Stomach (tissue), 9 donors: ENCODE measurements around the gene C17orf58. TPM values are rescaled to one million over a fixed set of nuclear protein-coding genes. Genes with fewer than 3 reads are reported as not detected.

Experiments used
- DNase-seq, 2 donors: peaks; one replicate each; pipeline versions ENCODE4 v3.0.0 to v3.0.0-alpha.2; 2013 to 2019
- H3K27ac ChIP-seq, 5 donors: fragments of 200-600 bp in 4 of 5; sonication (generic) in 4 of 5; one replicate each; pipeline ENCODE4 v1.5.1; 2013 to 2019; ENCODE audit warnings: mild to moderate bottlenecking in 1 of 5, moderate library complexity in 1 of 5
- H3K27me3 ChIP-seq, 3 donors: fragments of 200-600 bp; sonication (generic); one replicate each; pipeline ENCODE4 v1.5.1; 2017 to 2019; ENCODE audit warnings: mixed run types in 1 of 3
- H3K36me3 ChIP-seq, 4 donors: fragments of 200-600 bp; sonication (generic); 1 replicate in 3 of 4; 2 replicates in 1 of 4; pipeline ENCODE4 v1.5.1; 2016 to 2019
- H3K4me1 ChIP-seq, 4 donors: fragments of 200-600 bp; sonication (generic); one replicate each; pipeline ENCODE4 v1.5.1; 2016 to 2019
- H3K4me3 ChIP-seq, 4 donors: fragments of 200-600 bp; sonication (generic) in 3 of 4; one replicate each; pipeline ENCODE4 v1.5.1; 2016 to 2019; ENCODE audit warnings: mild to moderate bottlenecking in 1 of 4
- H3K9me3 ChIP-seq, 4 donors: fragments of 200-600 bp; sonication (generic); one replicate each; pipeline ENCODE4 v1.5.1; 2016 to 2019
- CTCF ChIP-seq, 7 experiments: fragments of 450-650 bp in 4 of 7; fragments of 200-600 bp in 3 of 7; sonication (generic) in 3 of 7; IDR thresholded peaks; one replicate each; pipeline ENCODE4 v1.5.1; 2016 to 2019; ENCODE audit warnings: antibody characterized with exemption in 7 of 7, control low read depth in 2 of 7, mild to moderate bottlenecking in 1 of 7
- EP300 ChIP-seq: sonication (generic); formaldehyde crosslinking; IDR thresholded peaks from one replicate; pipeline ENCODE4 v1.6.1; 2017; ENCODE audit warnings: antibody characterized with exemption
- POLR2A ChIP-seq, 4 donors: fragments of 450-650 bp; IDR thresholded peaks; one replicate each; pipeline ENCODE4 v1.6.1; 2016; ENCODE audit warnings: antibody characterized with exemption in 4 of 4, control low read depth in 2 of 4, mild to moderate bottlenecking in 1 of 4, moderate library complexity in 1 of 4
- POLR2AphosphoS5 ChIP-seq, 3 donors: sonication (generic); formaldehyde crosslinking; IDR thresholded peaks; one replicate each; pipeline ENCODE4 v1.6.1; 2016; ENCODE audit warnings: antibody characterized with exemption in 3 of 3
- WGBS, 5 donors: extraction: QIAGEN DNeasy Blood & Tissue Kit in 3 of 5; methylation state at CpG; one replicate each; pipeline versions ENCODE4 v1.1.5 to v1.1.7; 2013 to 2018; 5-methylcytosine and 5-hydroxymethylcytosine counted together
- intact Hi-C: fragments of 100-400 bp; cut with DNase I; formaldehyde crosslinking; loops from one replicate; pipeline ENCODE4 v1.15.1; 2023; ENCODE audit warnings: low total_unique reads
- polyA plus RNA-seq, 3 donors: library from polyadenylated mRNA; stranded (reverse); fragments of 200-250 nt; gene quantifications; one replicate each; pipeline ENCODE4 v1.2.3, GENCODE V29; 2013
- total RNA-seq, 5 donors: library from RNA; depleted of rRNA; stranded (reverse); fragments of >200 nt; gene quantifications; one replicate each; pipeline versions ENCODE4 v1.1.0 to v1.2.3, GENCODE V29; 2014 to 2016
- donor health status: healthy with polysubstance abuse.
- donor health status: Bipolar disorder and iron deficiency.
- donor health status: healthy.

Gene C17orf58
- total and polyA plus RNA-seq, 8 donors, result 4.9 to 32.2 (median 16.9) TPM; not detected in 1

GRCh38 chr17:68006797-68007196, 10.5 kb upstream of the C17orf58 start:
- no peaks in the 10 kb centered on the region for H3K9me3 ChIP-seq
- no peak overlapping the region for H3K4me3 ChIP-seq
- no peaks in the 10 kb centered on the region for H3K36me3 ChIP-seq
- TF ChIP-seq POLR2A (IDR thresholded peaks at IDR 0.05) (no peak), POLR2AphosphoS5 (IDR thresholded peaks at IDR 0.05) (no peak), EP300 (no peak), CTCF (IDR thresholded peaks at IDR 0.05) (no peak)
- no peaks in the 10 kb centered on the region for H3K27me3 ChIP-seq
- WGBS, 5 donors, result 76 to 85% (median 80%) methylated on average over 6 of the region's 6 CpGs
- H3K27ac ChIP-seq, result no peak overlapping the region
- DNase-seq, result peak in 1 of 2 donors; percentile 65
- H3K4me1 ChIP-seq, result peaks cover 0 to 5% (median 0%) of the 10 kb centered on the region in 4 donors
- intact Hi-C loops, result no loop called here

GRCh38 chr17:68004201-68004600, 7.9 kb upstream of the C17orf58 start:
- no peak for DNase-seq
- intact Hi-C loops, result no loop called here
- Histone ChIP-seq H3K4me3 (no peak overlapping the region), H3K27me3 (no peaks in the 10 kb centered on the region), H3K36me3 (no peaks in the 10 kb centered on the region), H3K4me1 (no peaks in the 10 kb centered on the region), H3K27ac (no peak overlapping the region), H3K9me3 (no peaks in the 10 kb centered on the region)
- 85 to 99% (median 91%) methylated on average over 3 of the region's 3 CpGs for WGBS, 5 donors
- TF ChIP-seq CTCF (IDR thresholded peaks at IDR 0.05) (no peak), POLR2AphosphoS5 (IDR thresholded peaks at IDR 0.05) (no peak), POLR2A (IDR thresholded peaks at IDR 0.05) (no peak), EP300 (no peak)

DNA sequence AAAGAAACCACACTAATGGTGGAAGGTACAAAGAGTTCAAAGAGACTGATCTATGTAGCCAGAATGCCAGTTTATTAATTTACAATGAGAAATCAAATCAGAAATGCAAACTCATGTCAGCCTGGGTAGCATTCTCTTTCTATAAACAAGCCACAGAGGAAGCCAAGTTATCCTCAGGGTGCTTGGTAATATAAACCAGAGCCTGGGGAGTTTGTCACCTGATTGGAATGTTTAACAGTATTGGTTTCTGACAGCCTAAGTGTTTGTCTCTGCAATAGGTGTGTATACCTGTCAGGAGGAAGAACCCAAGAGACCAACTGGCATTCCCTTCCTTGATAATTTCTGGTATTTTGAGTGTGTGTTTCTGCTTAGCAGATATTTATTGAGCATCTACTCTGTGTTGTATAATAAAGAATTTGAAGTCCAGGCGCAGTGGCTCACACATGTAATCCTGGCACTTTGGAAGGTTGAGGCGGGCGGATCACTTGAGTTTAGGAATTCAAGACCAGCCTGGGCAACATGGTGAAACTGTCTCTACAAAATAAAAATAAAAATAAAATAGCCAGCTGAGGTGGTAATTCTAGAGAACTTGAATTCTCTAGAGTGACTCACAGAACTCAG, 3.1 kb upstream of the C17orf58 start:
- no peak for DNase-seq
- Histone ChIP-seq H3K9me3 (no peaks in the 10 kb centered on the region), H3K36me3 (no peaks in the 10 kb centered on the region), H3K27me3 (peaks cover 0 to 13% (median 0%) of the 10 kb centered on the region in 3 donors), H3K4me1 (peaks cover 17 to 24% (median 21%) of the 10 kb centered on the region in 4 donors), H3K4me3 (no peak overlapping the region), H3K27ac (no peak overlapping the region)
- WGBS, 5 donors, result 94 to 99% (median 95%) methylated on average over 3 of the region's 3 CpGs
- intact Hi-C loops, result no loop called here
- TF ChIP-seq EP300 (no peak), CTCF (IDR thresholded peaks at IDR 0.05) (no peak)

- intact Hi-C loops, result no loop called here
- Histone ChIP-seq H3K4me1 (peaks cover 22 to 30% (median 26%) of the 10 kb centered on the region in 4 donors), H3K27me3 (peaks cover 0 to 13% (median 0%) of the 10 kb centered on the region in 3 donors), H3K9me3 (no peaks in the 10 kb centered on the region), H3K4me3 (no peak overlapping the region), H3K27ac (no peak overlapping the region), H3K36me3 (no peaks in the 10 kb centered on the region)
- 75 to 90% (median 80%) methylated on average over 2 of the region's 2 CpGs for WGBS, 5 donors
- TF ChIP-seq POLR2AphosphoS5 (IDR thresholded peaks at IDR 0.05) (no peak), CTCF (IDR thresholded peaks at IDR 0.05) (no peak), POLR2A (IDR thresholded peaks at IDR 0.05) (no peak), EP300 (no peak)
- DNase-seq, result no peak
Observed at GRCh38 chr17:67998466-67998865, 2.2 kb upstream of the C17orf58 start.
